Measurements from ENCODE around the gene HACD4.

- TF ChIP-seq POLR2A (IDR thresholded peaks at IDR 0.05; ENCODE audit: low read length), result no peak
- no peak for TF ChIP-seq GATA1 (IDR thresholded peaks at IDR 0.05; ENCODE audit: low read depth, low read length)
Observed at GRCh38 chr9:21002040-21002439, 29.4 kb downstream of the HACD4 start.

All from erythroblast (primary cell).